Measurements from ENCODE around the gene TMEM184C. TPM values are rescaled to one million over a fixed set of nuclear protein-coding genes. Genes with fewer than 3 reads are reported as not detected.
A peak's percentile ranks its signal among the peaks of the same experiment; 100 is the strongest.

Gene TMEM184C
- total and polyA plus RNA-seq, 2 donors (not counting 1 experiment from before 2014, with no cell fraction given), result 30.6 to 34.3 TPM

DNA sequence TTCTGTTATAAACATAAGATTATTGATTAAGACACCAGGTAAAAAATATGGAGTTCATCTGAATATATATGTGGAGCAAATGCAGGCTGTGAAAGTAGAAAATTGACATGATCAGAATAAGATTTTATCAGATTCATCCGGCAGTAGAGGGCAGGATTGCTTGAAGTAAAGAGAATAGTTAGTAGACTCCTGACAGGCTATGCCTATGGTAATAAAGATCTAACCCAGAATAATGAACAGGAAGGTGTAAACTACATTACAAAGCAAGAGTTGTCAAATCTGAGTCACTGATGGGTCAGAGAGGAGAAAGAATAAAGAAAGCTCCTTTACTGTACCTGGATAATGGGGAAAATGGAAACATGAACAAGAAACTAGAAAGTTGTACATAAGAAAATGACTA is 20.8 kb upstream of the TMEM184C start:
- no peak for TF ChIP-seq EZH2 (IDR thresholded peaks at IDR 0.05; ENCODE audit: low read length, missing control alignments)
- TF ChIP-seq, protein P1, sequence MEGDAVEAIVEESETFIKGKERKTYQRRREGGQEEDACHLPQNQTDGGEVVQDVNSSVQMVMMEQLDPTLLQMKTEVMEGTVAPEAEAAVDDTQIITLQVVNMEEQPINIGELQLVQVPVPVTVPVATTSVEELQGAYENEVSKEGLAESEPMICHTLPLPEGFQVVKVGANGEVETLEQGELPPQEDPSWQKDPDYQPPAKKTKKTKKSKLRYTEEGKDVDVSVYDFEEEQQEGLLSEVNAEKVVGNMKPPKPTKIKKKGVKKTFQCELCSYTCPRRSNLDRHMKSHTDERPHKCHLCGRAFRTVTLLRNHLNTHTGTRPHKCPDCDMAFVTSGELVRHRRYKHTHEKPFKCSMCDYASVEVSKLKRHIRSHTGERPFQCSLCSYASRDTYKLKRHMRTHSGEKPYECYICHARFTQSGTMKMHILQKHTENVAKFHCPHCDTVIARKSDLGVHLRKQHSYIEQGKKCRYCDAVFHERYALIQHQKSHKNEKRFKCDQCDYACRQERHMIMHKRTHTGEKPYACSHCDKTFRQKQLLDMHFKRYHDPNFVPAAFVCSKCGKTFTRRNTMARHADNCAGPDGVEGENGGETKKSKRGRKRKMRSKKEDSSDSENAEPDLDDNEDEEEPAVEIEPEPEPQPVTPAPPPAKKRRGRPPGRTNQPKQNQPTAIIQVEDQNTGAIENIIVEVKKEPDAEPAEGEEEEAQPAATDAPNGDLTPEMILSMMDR (conservative IDR thresholded peaks at IDR 0.05 in 1 of 2, IDR thresholded peaks at IDR 0.05 in 1 of 2; ENCODE audit: low read depth in 1 of 2, low read length in 2 of 2), result peak; percentile 10 to 14
- Histone ChIP-seq H3K27ac (ENCODE audit: insufficient read depth, low read length) (no peak overlapping the region), H3K36me3 (ENCODE audit: control insufficient read depth, insufficient read depth, low read length) (no peaks in the 10 kb centered on the region), H4K20me1 (ENCODE audit: control insufficient read depth, extremely low read depth, insufficient read depth, low read length) (no peaks in the 10 kb centered on the region), H3K27me3 (ENCODE audit: control insufficient read depth, insufficient read depth, low read length) (no peaks in the 10 kb centered on the region), H3K4me1 (ENCODE audit: control insufficient read depth, extremely low read depth, insufficient read depth, low read length) (peaks cover 15% of the 10 kb centered on the region), H3K9me3 (ENCODE audit: control insufficient read depth, insufficient read depth, low read depth, low read length) (no peaks in the 10 kb centered on the region), H3K79me2 (ENCODE audit: control insufficient read depth, insufficient read depth, low read length) (no peaks in the 10 kb centered on the region), H2AFZ (ENCODE audit: low read length) (no peak overlapping the region), H3K9ac (ENCODE audit: insufficient read depth, low read length) (no peak overlapping the region), H3K4me2 (ENCODE audit: extremely low read depth, insufficient read depth, low read length) (no peak overlapping the region), H3K4me3 (replicated peaks in 1 of 4; ENCODE audit: control extremely low read depth in 1 of 4, insufficient read depth in 1 of 4, low read depth in 3 of 4, low read length in 4 of 4) (no peak overlapping the region)
- peak in 1 of 2 donors; percentile 39 for DNase-seq (ENCODE audit: low read depth in 2 of 2)

DNA sequence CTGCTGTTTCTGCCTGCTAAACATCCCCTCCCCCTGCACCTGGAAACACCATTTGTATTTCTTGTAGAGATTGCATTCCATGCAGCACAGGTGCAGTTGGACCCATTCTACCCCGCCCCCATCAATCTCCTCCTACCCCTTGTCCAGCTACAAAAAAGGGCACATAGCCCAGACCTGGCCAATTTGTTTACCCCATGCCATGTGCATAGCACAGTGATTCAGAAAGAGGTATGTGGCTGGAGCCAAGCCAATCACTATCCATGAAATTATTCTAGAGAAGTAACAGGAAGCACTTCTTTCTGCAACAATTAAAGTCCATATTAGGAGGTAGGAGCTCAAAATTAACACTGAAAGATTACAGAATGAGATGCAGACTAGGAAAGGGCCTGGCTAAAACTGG is 20.2 kb upstream of the TMEM184C start:
- Histone ChIP-seq H3K4me1 (ENCODE audit: control insufficient read depth, extremely low read depth, insufficient read depth, low read length) (peaks cover 15% of the 10 kb centered on the region), H3K36me3 (ENCODE audit: control insufficient read depth, insufficient read depth, low read length) (no peaks in the 10 kb centered on the region), H3K4me2 (ENCODE audit: extremely low read depth, insufficient read depth, low read length) (peak overlapping the region; percentile 48), H3K9me3 (ENCODE audit: control insufficient read depth, insufficient read depth, low read depth, low read length) (no peaks in the 10 kb centered on the region), H3K27me3 (ENCODE audit: control insufficient read depth, insufficient read depth, low read length) (no peaks in the 10 kb centered on the region), H4K20me1 (ENCODE audit: control insufficient read depth, extremely low read depth, insufficient read depth, low read length) (no peaks in the 10 kb centered on the region), H3K9ac (ENCODE audit: insufficient read depth, low read length) (no peak overlapping the region), H3K4me3 (replicated peaks in 1 of 4; ENCODE audit: control extremely low read depth in 1 of 4, insufficient read depth in 1 of 4, low read depth in 3 of 4, low read length in 4 of 4) (no peak overlapping the region), H3K27ac (ENCODE audit: insufficient read depth, low read length) (peak overlapping the region; percentile 54), H2AFZ (ENCODE audit: low read length) (peak overlapping the region; percentile 58), H3K79me2 (ENCODE audit: control insufficient read depth, insufficient read depth, low read length) (no peaks in the 10 kb centered on the region)
- TF ChIP-seq, protein P1 (conservative IDR thresholded peaks at IDR 0.05 in 1 of 2, IDR thresholded peaks at IDR 0.05 in 1 of 2; ENCODE audit: low read depth in 1 of 2, low read length in 2 of 2), result no peak
- TF ChIP-seq EZH2 (IDR thresholded peaks at IDR 0.05; ENCODE audit: low read length, missing control alignments), result no peak
- peak; percentile 88 to 90 for DNase-seq (ENCODE audit: low read depth in 2 of 2)

DNA sequence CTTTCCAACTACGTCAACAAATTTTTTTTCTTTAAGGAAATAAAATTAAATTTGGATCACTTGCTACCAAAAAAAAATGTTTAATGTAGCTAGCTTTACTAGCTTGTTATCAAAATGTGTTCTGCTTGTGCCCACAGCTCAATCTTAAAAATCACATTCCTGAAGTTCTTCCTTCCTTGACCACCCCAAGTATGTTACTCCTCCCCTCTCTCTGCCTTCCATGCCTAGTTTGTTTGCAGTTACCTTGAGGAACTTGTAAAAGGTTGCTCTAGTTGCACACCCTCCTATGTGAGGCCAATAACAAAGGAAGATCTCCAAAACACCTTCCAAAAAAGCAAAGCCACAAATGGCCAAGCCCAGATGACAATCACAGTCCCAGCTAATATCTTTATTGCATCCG is 19.6 kb upstream of the TMEM184C start:
- Histone ChIP-seq H3K4me2 (ENCODE audit: extremely low read depth, insufficient read depth, low read length) (peak overlapping the region; percentile 48), H3K27ac (ENCODE audit: insufficient read depth, low read length) (peak overlapping the region; percentile 54), H2AFZ (ENCODE audit: low read length) (no peak overlapping the region), H3K79me2 (ENCODE audit: control insufficient read depth, insufficient read depth, low read length) (no peaks in the 10 kb centered on the region), H3K9ac (ENCODE audit: insufficient read depth, low read length) (no peak overlapping the region), H3K4me3 (replicated peaks in 1 of 4; ENCODE audit: control extremely low read depth in 1 of 4, insufficient read depth in 1 of 4, low read depth in 3 of 4, low read length in 4 of 4) (no peak overlapping the region), H3K9me3 (ENCODE audit: control insufficient read depth, insufficient read depth, low read depth, low read length) (no peaks in the 10 kb centered on the region), H3K27me3 (ENCODE audit: control insufficient read depth, insufficient read depth, low read length) (no peaks in the 10 kb centered on the region), H3K4me1 (ENCODE audit: control insufficient read depth, extremely low read depth, insufficient read depth, low read length) (peaks cover 15% of the 10 kb centered on the region), H3K36me3 (ENCODE audit: control insufficient read depth, insufficient read depth, low read length) (no peaks in the 10 kb centered on the region), H4K20me1 (ENCODE audit: control insufficient read depth, extremely low read depth, insufficient read depth, low read length) (no peaks in the 10 kb centered on the region)
- no peak for DNase-seq (ENCODE audit: low read depth in 2 of 2)
- no peak for TF ChIP-seq EZH2 (IDR thresholded peaks at IDR 0.05; ENCODE audit: low read length, missing control alignments)
- TF ChIP-seq, protein P1 (conservative IDR thresholded peaks at IDR 0.05 in 1 of 2, IDR thresholded peaks at IDR 0.05 in 1 of 2; ENCODE audit: low read depth in 1 of 2, low read length in 2 of 2), result no peak
